B cell (primary cell): Measurements from ENCODE around the gene NCBP3. TPM values are rescaled to one million over a fixed set of nuclear protein-coding genes. Genes with fewer than 3 reads are reported as not detected.

Experiments
- ATAC-seq: fragments of 200-7000 bp; cut with Tn5 transposase; one replicate; pipeline ENCODE4 v1.10.0; 2021; ENCODE audit warnings: low read depth, mild to moderate bottlenecking, moderate number of reproducible peaks, moderate library complexity
- CTCF ChIA-PET: fragments of 350-600 bp; sonication (Branson Sonifier 250); formaldehyde crosslinking; loops from one replicate; lab custom pipeline; 2021; ENCODE audit warnings: antibody characterized with exemption, inconsistent platforms; lab: Charles Lee
- POLR2A ChIA-PET: fragments of 350-600 bp; sonication (Branson Sonifier 250); formaldehyde crosslinking; loops from one replicate; lab custom pipeline; 2021; ENCODE audit warnings: antibody characterized with exemption; lab: Charles Lee
- DNase-seq: peaks from one replicate; pipeline ENCODE4 v3.0.0; 2013
- H2AFZ ChIP-seq: 2 replicates; pipeline ENCODE4 v1.6.1; 2012; ENCODE audit warnings: mild to moderate bottlenecking, low read depth, low read length; ENCODE audit not compliant: insufficient read depth, poor library complexity, severe bottlenecking
- H3K27ac ChIP-seq, 2 donors: 1 replicate in 1 of 2; 2 replicates in 1 of 2; pipeline ENCODE4 v1.5.1; 2012 to 2013; ENCODE audit warnings: low read length in 2 of 2, mild to moderate bottlenecking in 2 of 2, moderate library complexity in 1 of 2
- H3K27me3 ChIP-seq, 4 experiments: fragments of 200-600 bp in 1 of 4; sonication (generic) in 1 of 4; replicated peaks in 1 of 4; 1 replicate in 2 of 4; 2 replicates in 2 of 4; pipeline versions ENCODE4 v1.6.1 to v1.7.0; 2013 to 2016; ENCODE audit warnings: low read length in 3 of 4, mild to moderate bottlenecking in 2 of 4, mixed read lengths in 1 of 4, moderate library complexity in 1 of 4; ENCODE audit not compliant: insufficient read depth in 4 of 4, control insufficient read depth in 3 of 4; ENCODE audit errors: control extremely low read depth in 1 of 4
- H3K36me3 ChIP-seq, 2 experiments: replicated peaks in 1 of 2; 1 replicate in 1 of 2; 2 replicates in 1 of 2; pipeline versions ENCODE4 v1.6.1 to v1.7.1; 2013; ENCODE audit warnings: low read length in 1 of 2; ENCODE audit not compliant: insufficient read depth in 2 of 2, control insufficient read depth in 1 of 2; ENCODE audit errors: control extremely low read depth in 1 of 2, extremely low read depth in 1 of 2
- H3K4me1 ChIP-seq, 2 donors: fragments of 200-600 bp in 1 of 2; sonication (generic) in 1 of 2; 1 replicate in 1 of 2; 2 replicates in 1 of 2; pipeline versions ENCODE4 v1.5.1 to v1.6.1; 2013 to 2017; ENCODE audit warnings: low read length in 2 of 2; ENCODE audit not compliant: control insufficient read depth in 2 of 2, insufficient read depth in 2 of 2
- H3K4me2 ChIP-seq: replicated peaks from 2 replicates; pipeline ENCODE3; 2012; ENCODE audit warnings: mild to moderate bottlenecking, low read depth, low read length; ENCODE audit not compliant: poor library complexity, severe bottlenecking
- H3K4me3 ChIP-seq, 5 experiments: fragments of 200-600 bp in 1 of 5; sonication (generic) in 1 of 5; 1 replicate in 3 of 5; 2 replicates in 2 of 5; pipeline versions ENCODE4 v1.5.1 to v1.7.0; 2011 to 2016; ENCODE audit warnings: low read length in 4 of 5, mild to moderate bottlenecking in 4 of 5, low read depth in 2 of 5, control low read depth in 1 of 5, moderate library complexity in 1 of 5; ENCODE audit not compliant: insufficient read depth in 1 of 5; ENCODE audit errors: control extremely low read depth in 1 of 5, extremely low read depth in 1 of 5
- H3K79me2 ChIP-seq: fragments of 200-600 bp; sonication (generic); one replicate; pipeline ENCODE4 v1.6.0; 2016; ENCODE audit warnings: low read length; ENCODE audit not compliant: control insufficient read depth, insufficient read depth
- H3K9ac ChIP-seq: fragments of 200-600 bp; sonication (generic); 2 replicates; pipeline ENCODE4 v1.6.1; 2017; ENCODE audit warnings: mild to moderate bottlenecking, low read length, moderate library complexity
- H3K9me3 ChIP-seq, 3 donors: one replicate each; pipeline versions ENCODE4 v1.6.1 to v1.7.1; 2013; ENCODE audit warnings: low read length in 2 of 3; ENCODE audit not compliant: control insufficient read depth in 2 of 3, insufficient read depth in 1 of 3; ENCODE audit errors: control extremely low read depth in 1 of 3
- H4K20me1 ChIP-seq: 2 replicates; pipeline ENCODE4 v1.6.0; 2012; ENCODE audit warnings: mild to moderate bottlenecking, low read length; ENCODE audit not compliant: insufficient read depth, control insufficient read depth, poor library complexity, severe bottlenecking
- H3K27ac Mint-ChIP-seq: one replicate; pipeline ENCODE4 v1.8.0; 2021; ENCODE audit warnings: mixed read lengths
- H3K27me3 Mint-ChIP-seq: one replicate; pipeline ENCODE4 v1.8.0; 2021; ENCODE audit warnings: mixed read lengths
- H3K4me1 Mint-ChIP-seq: one replicate; pipeline ENCODE4 v1.8.0; 2021; ENCODE audit warnings: mixed read lengths
- H3K4me3 Mint-ChIP-seq: one replicate; pipeline ENCODE4 v1.8.0; 2021; ENCODE audit warnings: mixed read lengths
- H3K9me3 Mint-ChIP-seq: one replicate; pipeline ENCODE4 v1.8.0; 2022; ENCODE audit warnings: mixed read lengths; ENCODE audit not compliant: insufficient read depth
- CTCF ChIP-seq: fragments of 200-600 bp; IDR thresholded peaks from one replicate; pipeline ENCODE4 v1.8.0; 2022; ENCODE audit warnings: antibody characterized with exemption, mild to moderate bottlenecking
- EZH2 ChIP-seq: IDR thresholded peaks from 2 replicates; pipeline ENCODE4 v1.6.1; 2012; ENCODE audit warnings: borderline replicate concordance, low read depth, mild to moderate bottlenecking, moderate library complexity, low read length; ENCODE audit not compliant: insufficient read depth, poor library complexity, severe bottlenecking
- WGBS: methylation state at CpG from one replicate; pipeline ENCODE4 v1.1.5; 2013; ENCODE audit warnings: missing lambda C conversion rate; ENCODE audit not compliant: insufficient coverage; 5-methylcytosine and 5-hydroxymethylcytosine counted together
- intact Hi-C: fragments of 100-400 bp; cut with micrococcal nuclease; formaldehyde crosslinking; loops from one replicate; pipeline ENCODE4 v1.10.0; 2022
- polyA plus RNA-seq: library from polyadenylated mRNA; depleted of rRNA; stranded (reverse); fragments of >200 nt; gene quantifications from 2 replicates; pipeline ENCODE4 v1.2.3, GENCODE V29; 2012
- total RNA-seq, 2 donors: library from RNA; stranded (reverse); fragments of 120-200 nt in 1 of 2; gene quantifications; 1 replicate in 1 of 2; 2 replicates in 1 of 2; pipeline versions ENCODE4 v1.2.3 to v1.2.4, GENCODE V29; 2013 to 2022

Gene NCBP3
- total and polyA plus RNA-seq, 2 donors (not counting 1 experiment from before 2014, with no cell fraction given): 11.1 to 71.7 TPM

DNA sequence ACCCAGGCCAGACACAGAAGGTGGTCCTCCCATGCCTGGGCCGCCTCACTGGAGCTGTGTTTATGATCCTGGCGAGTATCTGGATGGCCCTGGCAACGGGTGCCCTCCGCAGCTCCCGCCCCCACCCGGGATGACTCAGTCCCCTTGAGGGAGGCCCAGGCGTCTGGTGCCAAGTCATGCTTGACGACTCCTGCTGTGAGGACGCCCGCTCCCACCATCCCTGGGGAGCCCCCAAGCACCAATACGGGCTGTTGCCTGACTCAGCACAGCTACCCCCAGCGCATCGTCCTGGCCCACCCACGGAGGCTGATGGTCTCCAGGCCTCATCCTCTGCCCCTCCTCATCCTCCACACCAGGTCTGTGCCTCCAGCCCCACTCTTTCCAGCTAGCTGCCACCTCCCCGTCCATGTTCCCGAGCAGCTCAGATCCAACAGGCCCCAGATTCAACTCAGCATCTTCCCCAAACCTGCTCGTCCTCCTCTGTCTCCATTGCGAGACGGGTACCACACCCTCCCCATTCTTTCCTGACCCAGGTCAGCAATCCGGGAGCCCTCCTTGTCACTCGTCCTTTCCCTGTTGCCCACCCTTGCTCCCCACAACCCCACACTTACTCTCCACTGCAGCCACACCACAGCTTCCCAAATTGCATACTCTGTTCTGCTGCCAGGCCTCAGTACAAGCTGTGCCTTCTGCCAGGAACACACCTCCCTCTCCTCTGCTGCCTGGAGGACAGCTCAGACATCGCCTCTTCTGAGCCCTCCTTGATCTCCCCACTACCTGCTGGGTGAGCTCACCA lies 44.2 kb upstream of the NCBP3 start:
- Histone ChIP-seq H3K27me3 (no peaks in the 10 kb centered on the region), H3K79me2 (peaks cover 15% of the 10 kb centered on the region), H3K27ac (no peak overlapping the region), H3K9me3 (no peaks in the 10 kb centered on the region), H3K4me1 (peaks cover 39 to 61% of the 10 kb centered on the region in 2 donors), H3K4me3 (no peak overlapping the region), H4K20me1 (no peaks in the 10 kb centered on the region), H3K9ac (no peak overlapping the region), H3K4me2 (no peak overlapping the region), H3K36me3 (no peaks in the 10 kb centered on the region), H2AFZ (no peak overlapping the region)
- Mint-ChIP-seq H3K27me3 (no peaks in the 10 kb centered on the region), H3K4me1 (peaks cover 57% of the 10 kb centered on the region), H3K4me3 (peak overlapping the region; percentile 93), H3K9me3 (no peaks in the 10 kb centered on the region), H3K27ac (peak overlapping the region; percentile 65)
- ATAC-seq (peak; percentile 3), DNase-seq (no peak)
- WGBS: 41% methylated on average over 22 of the region's 22 CpGs
- TF ChIP-seq EZH2 (no peak), CTCF (no peak)
- POLR2A ChIA-PET: interaction anchor here (1.2 to 2.1 kb wide), 4 partner anchors 14 to 23 kb away, joined by 4 to 12 read pairs (median 4); no protein-coding TSS in a partner anchor
- CTCF ChIA-PET: interaction anchor here (0.6 to 2.6 kb wide), 7 partner anchors 12 to 153 kb away, joined by 3 to 11 read pairs (median 3); no protein-coding TSS in a partner anchor
- intact Hi-C loops: no loop called here
